ELR (cell line): Measurements from ENCODE around the gene RAB3D.
"Not testable (repeated sequence)": the region's sequence is repeated elsewhere in the genome, so short reads cannot be mapped to it uniquely, and the experiment has no call there.

Experiments used
- DNase-seq: peaks from one replicate; pipeline ENCODE4 v3.0.0-alpha.2; 2015; ENCODE audit warnings: low read depth

RAB3D gene

DNA sequence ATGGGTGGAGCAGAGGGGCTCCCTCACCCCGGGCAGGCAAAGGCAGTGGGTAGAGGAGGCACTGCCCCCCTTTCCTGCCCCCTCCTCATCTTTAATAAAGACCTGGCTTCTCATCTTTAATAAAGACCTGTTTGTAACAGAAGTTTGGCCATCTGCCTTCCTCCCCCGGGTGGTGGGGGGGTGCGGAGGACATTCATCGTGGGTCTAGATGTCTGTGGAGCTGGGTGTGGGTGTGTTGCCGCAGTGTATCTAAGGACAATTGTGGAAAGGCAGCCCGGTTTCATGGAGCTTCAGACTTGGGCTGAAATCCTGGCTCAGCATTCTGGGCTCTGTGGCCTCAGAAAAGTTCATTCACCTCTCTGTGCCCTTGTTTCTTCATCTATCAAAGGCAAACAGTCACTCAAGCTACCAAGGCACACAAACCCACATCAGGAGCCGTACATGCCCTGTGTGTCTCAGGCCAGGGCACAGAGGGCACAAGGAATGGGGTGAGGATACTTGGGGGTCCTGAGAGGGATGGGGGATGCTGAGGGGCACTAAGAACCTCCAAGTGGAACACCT is 26.2 kb upstream of the RAB3D start:
- DNase-seq = no peak

DNA sequence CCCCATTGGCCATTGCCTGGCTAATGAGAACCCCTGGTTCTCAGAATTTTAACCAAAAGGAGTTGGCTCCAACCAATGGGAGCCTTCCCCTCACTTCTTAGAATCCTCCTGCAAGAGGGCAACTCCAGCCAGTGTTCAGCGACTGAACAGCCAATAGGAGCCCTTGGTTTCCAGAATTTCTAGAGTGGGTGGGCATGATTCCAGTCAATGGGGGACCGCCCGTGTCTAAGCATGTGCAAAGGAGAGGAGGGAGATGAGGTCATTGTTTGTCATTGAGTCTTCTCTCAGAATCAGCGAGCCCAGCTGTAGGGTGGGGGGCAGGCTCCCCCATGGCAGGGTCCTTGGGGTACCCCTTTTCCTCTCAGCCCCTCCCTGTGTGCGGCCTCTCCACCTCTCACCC is 25.5 kb upstream of the RAB3D start:
- DNase-seq = no peak

DNA sequence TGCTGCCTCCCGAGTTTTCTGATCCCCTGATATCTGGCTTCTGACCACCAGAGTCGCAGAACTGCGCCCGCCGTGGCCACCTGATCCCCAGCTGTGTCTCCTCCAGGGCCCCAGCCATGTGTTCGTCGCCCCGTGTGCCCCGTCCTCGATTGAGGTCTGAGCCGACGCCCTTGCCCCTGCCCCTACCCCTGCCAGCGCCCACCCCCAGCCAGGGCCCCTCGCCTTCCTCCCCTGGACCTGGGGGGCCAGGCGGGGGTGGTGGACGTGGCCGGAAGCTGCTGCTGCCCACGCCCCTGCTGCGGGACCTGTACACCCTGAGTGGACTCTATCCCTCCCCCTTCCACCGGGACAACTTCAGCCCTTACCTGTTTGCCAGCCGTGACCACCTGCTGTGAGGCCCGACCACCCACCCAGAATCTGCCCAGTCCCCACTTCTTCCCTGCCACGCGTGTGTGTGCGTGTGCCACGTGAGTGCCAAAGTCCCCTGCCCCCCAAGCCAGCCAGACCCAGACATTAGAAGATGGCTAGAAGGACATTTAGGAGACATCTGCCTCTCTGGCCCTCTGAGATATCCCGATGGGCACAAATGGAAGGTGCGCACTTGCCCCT is 24.9 kb upstream of the RAB3D start:
- DNase-seq = no peak

DNA sequence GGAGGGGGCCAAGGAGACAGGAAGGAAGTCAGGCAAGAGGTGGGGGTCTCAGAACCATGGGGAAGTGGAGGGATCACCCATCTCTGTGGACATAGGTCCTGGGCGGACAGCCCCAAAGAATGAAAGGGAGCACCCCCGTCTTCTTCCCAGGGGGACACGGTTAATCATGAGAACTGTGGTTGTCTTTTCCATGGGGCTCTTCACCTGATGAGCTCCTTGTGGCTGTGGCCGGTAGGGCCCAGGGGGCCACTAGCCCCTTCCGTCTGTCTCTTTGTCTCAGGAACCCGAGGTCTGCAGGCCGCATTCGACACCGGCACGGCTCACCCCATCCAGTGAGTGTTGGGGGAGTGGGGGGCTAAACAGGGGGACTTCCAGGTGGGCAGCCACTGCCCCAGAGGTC is 24.4 kb upstream of the RAB3D start:
- DNase-seq = no peak

DNA sequence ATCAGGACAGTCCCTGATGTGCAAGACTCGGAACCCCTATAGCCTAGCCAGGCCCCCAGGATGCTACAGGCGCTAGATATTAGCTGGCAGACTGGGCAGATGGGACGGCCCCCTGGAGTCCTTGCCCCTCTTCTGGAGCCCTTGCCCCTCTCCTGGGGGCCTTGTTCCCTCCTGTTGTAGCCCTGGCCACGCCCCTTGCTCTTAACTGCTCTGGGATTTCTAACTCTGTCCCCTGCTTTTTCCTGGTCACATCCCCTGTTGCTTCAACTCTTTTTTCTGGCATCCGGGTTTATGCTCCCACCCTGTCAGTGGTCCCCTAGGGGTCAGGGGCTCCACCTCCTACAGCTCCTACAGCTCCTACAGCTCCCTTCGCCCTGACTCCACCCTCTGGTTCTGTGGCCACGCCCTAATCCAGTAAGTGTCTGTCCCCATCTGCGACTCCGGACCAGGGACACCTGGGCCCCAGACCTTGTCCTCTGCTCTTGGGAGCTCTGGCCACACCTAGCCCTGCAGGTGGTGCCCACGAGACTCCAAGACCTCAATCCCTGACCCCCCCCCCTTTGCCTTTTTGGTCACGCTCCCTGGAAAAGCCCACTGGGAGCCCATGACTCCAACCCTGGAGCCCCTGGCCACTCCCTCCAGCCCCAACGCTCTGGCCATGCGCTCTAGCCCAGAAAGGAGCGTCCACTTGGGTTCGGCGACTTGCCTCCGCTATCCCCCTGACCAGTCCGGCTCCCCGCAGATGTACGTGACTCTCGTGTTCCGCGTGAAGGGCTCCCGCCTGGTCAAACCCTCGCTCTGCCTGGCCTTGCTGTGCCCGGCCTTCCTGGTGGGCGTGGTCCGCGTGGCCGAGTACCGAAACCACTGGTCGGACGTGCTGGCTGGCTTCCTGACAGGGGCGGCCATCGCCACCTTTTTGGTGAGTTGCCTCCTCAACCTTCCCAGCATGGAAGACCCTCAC is 22.6 kb upstream of the RAB3D start:
- no peak for DNase-seq

DNA sequence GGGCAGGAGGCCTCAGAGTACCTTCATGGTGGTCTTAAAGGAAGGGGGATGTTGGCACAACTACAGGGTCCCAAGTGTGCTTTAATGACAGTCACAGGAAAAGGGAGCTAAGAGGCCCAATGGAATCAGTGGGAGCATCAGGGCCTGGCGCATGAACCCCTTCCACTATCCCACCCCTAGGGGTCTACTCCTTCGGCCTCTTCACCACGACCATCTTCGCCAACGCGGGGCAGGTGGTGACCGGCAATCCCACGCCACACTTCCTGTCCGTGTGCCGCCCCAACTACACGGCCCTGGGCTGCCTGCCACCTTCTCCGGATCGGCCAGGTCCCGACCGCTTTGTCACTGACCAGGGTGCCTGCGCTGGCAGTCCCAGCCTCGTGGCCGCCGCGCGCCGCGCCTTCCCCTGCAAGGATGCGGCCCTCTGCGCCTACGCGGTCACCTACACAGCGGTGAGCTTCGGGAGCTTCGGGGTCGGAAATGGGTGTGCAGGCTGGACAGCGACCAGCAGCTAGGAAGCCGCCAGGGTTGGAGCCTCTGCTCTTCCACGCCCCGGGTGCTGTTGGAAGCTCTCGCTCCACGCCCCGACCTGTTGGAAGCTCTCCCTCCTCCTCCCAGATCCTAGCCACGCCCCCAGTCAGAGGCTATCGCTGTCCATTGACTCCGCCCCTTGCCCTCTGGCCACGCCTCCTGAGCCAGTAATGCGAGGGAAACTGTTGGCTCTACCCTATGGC is 21.7 kb upstream of the RAB3D start:
- DNase-seq = no peak

DNA sequence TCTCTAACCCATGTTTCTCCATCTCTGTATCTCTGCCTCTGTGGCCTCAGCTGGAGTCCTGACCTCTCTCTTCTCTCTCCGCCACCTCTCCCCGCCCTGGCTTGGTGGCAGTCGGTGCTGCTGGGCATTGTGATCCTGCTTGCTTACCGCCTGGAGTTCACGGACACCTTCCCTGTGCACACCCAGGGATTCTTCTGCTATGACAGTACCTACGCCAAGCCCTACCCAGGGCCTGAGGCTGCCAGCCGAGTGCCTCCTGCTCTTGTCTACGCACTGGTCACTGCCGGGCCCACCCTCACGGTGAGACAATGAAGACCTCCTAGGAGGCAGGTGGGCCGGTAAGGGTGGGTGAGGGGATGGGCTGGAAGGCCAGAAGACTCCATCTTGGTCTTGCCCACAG is 20.0 kb upstream of the RAB3D start:
- DNase-seq = no peak

DNA sequence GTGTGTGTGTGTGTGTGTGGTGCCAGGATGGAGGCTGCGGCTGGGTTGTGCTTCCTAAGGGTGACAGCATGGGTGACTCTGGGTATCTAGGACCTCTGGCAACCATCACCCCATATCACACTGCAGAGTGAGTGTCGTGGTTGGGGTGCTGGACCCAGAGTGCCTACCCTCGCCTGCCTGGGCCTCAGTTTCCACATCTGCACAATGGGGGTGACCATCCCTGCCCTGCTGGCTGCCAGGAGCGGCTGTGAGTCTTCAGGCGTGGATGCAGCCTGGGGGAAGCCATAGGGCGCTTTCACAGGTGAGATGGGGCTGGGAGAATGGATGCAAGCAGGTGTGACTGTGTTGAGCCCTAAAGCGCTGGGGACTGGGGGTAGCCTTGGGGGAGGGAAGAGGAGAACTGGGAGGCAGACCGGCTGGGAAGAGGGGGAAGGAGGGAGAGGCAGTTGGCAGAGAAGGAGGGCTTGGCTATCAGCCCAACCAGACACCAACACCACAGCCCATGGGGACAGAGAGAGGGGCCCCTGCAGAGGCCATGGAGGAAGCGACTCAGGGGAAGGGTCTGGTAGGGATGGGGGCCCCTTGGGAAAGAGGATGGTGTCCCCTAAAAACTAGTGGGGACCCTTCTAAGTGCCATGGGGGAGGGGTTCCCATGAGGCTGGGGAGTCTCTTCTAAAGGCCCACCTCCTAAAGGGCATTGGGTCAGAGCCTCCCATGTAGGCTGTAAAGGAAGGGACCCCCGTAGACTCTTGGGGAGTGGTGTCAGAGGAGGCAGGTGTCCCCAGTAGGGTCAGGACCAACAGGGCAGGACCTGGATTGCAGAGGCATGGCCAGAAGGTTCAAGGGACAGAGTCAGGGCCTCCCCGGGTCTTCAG is 17.5 kb upstream of the RAB3D start:
- no peak for DNase-seq

DNA sequence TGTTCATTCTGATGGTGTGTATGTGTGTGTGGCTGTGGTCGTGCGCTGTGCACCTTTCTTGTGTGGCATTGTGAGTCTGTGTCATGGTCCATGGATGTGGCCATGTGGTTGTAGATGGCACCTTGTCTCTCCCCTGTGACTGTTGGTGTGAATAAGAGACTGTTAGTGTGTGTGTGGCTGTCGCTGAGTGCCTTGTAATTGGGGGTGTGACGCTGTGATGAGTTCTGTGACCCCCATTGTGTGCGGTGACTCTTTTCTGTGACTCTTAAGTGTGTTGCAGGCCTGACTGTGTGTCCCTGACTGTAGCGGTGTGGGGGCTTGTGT is 16.6 kb upstream of the RAB3D start:
- DNase-seq = no peak

DNA sequence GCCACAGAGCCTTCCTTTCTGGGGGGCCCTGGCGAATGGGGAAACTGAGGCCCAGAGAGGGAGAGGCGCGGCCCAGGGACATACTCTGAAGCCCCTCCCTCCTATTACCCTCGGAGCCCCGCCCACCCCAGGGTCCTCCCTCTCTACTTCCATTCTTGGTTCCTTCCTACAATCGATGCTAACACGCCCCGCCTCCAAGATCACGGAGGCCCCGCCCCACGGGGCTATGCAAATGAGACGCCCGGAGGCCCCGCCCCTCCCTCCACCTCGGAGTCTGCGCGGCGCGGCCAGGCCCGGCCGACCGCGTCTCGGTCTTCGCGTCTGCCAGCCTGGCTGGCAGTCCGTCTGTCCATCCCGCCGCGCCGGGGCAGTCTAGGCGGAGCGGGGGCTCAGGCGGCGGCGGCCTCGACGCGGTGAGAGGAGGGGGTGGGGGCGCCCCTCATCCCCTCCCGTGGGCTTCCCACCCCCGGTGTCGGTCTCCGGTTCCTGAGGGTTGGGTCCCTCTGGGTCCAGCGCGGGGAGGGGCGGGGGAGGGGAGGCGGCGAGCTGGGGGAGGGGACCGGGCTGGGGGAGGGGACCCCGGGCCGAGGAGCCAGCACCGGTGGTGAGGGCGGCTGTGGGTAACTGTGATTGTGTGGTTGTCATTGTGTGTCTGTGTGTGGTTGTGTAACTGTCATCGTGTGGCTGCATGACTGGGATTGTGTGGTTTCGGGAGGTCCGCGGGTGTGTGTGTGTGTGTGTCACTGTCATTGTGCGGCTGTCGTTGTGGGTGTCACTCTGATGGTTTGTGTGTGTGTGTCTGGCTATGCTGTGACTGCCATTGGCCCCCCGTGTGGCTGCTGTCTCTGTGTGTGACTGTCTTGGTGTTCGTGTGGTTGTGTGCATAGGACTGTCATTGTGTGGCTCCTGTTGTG is 16.0 kb upstream of the RAB3D start, which contains the start of gene PLPPR2:
Gene PLPPR2 (plus strand): TSS at position 273 of the 914 bp plus-strand sequence. CDS start 2,242 bp downstream, outside the sequence.
- peak; percentile 92 for DNase-seq

DNA sequence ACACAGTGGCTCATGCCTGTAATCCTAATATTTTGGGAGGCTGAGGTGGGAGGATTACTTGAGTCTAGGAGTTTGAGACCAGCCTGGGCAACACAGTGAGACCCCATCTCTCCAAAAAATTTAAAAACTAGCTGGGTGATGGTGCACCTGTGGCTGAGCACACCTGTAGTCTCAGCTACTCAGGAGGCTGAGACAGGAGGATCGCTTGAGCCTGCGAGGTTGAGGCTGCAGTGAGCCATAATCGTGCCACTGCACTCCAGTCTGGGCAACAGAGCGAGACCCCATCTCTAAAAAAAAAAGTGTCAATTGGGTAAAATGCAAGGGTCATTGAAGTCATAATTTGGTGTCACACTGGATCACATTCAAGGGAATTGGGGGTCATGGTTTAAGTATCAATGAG is 14.6 kb upstream of the RAB3D start:
- DNase-seq = not testable (repeated sequence)

DNA sequence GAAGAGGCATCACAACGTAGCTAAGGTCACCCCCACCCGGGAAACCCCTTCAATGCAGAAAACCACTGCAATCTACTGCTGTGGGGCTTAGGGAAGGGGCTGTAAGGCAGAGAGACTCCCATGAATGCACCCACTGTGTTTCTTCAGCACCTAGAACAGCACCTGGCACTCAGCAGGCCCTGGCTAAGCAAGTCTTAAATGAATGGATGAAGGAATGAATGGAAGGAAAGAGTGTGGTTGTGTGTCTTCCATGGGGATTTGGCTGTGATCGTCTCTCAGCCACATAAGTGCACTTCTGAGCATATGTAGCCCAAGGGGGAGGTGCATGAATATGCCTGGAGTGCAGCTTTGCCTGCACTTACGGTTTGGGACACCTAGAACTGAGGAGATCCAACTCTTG is 9.7 kb upstream of the RAB3D start:
- no peak for DNase-seq

DNA sequence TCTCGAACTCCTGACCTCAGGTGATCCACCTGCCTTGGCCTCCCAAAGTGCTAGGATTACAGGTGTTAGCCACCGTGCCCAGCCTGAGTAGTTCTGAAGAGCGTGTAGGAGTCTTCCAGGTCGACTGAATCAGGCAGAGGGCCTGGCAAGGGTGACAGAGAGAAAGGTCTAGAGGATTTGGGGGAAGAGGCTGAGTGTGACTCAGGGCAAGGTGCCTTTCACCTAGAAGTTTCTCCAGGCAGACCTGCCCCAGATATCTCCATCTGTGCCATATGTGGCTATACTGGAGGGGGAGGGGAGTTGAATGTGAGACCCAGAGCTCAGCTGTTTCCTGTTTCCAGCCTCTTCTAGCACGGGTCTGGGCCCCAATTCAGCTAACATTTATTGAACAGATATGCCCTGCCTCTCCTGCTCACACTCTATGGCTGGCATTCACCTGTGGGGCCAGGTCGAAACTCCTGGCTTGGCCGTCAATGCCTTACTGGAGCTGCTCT is 8.1 kb upstream of the RAB3D start:
- no peak for DNase-seq

DNA sequence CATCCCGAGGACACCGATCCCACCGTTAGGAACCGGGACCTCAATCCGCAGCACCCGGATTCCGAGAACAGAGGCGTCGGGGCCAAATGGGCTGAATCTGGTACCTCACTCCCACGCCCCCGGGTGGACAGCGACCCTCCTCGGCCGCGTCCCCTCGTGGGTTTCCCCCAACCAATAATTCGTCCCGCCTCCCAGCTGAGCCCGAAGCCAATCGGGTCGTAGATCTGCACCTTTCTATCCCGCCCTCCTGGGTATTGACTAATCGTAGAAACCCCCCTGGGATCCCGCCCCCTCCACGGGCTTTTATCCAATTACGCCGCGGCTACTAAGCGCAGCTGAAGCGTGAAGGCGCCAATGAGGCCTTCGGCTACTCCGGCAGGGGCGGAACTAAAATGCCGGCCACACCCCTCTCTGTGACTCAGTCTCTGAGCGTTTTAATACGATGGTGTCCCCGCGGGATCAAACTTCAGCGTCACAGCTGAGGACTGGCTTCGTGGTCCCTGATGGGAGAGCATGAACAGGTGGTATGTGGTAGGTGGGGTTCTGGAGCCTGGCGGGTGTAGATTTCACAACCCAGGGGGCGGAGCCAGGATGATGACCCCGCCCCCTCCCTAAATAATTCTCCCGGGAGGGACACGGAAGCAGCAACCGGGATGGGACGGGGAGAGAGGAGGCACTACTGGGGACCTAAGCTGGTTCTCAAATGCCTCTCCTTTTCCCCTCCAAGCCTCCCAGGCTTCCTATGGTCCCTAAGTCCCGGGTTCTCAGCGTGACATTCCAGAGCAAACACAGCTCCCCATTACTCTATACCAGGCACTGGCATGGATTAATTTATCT is 6.9 kb upstream of the RAB3D start, which contains the start of the genes CCDC159 and TMEM205:
Gene CCDC159 (plus strand): TSS at position 416 of the 837 bp plus-strand sequence. CDS start 88 bp downstream, at position 504.
Gene TMEM205 (minus strand): TSS at position 165 of the 837 bp plus-strand sequence. CDS start 649 bp downstream, outside the sequence.
- peak; percentile 100 for DNase-seq

DNA sequence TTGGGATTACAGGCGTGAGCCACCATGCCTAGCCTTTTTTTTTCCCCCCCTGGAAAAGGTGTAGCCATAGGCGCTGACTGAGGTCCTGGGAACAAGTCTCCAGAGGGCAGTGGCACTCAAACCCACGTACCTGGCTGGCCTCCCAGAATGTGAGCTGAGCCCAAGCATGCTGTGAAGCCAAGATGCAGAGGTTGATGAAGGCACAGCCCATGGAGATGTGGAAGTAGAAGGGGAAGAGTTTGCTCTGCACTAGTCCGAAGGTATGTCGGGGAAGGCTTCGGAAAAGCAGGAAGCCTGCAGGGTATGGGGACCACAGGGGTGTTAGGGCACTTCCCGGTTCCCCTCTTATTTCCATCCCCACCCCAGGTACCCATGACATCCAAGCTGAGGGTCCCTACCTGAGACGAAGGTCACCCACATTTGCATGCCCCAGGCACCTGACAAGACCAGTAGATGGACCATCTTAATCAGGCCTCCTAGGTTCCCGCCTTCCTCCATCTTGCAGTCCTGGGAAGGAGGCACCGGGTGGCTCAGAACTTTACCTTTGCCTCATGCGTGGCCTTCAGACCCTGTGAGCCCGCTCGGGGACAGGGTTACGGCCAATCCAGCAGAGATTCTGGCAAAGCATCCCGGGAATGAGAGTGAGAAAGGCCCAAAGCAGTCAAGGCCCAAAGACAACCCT is 5.8 kb upstream of the RAB3D start:
- peak; percentile 30 for DNase-seq

DNA sequence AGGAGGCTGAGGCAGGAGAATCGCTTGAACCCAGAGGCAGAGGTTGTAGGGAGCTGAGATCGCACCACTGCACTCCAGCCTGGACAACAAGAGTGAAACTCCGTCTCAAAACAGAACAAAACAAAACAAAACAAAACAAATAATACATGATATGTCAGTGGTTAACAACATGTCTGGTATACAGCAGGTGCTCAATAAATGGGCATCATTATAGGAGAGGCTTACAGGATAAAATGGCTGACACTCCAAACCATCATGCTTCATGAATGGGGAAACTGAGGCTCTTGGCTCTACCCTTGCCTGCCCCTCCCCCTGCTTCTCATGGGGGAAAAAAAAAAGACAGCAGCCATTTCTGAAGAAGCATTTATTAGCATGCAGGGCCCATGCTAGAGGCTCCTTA is 3.0 kb upstream of the RAB3D start:
- DNase-seq = no peak

DNA sequence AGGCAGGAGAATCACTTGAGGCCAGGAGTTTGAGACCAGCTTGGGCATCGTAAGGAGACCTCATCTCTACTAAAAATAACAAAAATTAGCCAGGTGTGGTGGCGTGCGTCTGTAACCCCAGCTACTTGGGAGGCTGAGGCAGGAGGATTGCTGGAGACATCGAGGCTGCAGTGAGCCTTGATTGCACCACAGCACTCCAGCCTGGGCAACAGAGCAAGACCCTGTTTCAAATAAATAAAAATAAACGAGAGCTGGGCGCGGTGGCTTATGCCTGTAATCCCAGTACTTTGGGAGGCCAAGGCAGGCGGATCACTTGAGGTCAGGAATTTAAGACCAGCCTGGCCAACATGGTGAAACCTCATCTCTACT is 626 bp upstream of the RAB3D start:
- DNase-seq = not testable (repeated sequence)

DNA sequence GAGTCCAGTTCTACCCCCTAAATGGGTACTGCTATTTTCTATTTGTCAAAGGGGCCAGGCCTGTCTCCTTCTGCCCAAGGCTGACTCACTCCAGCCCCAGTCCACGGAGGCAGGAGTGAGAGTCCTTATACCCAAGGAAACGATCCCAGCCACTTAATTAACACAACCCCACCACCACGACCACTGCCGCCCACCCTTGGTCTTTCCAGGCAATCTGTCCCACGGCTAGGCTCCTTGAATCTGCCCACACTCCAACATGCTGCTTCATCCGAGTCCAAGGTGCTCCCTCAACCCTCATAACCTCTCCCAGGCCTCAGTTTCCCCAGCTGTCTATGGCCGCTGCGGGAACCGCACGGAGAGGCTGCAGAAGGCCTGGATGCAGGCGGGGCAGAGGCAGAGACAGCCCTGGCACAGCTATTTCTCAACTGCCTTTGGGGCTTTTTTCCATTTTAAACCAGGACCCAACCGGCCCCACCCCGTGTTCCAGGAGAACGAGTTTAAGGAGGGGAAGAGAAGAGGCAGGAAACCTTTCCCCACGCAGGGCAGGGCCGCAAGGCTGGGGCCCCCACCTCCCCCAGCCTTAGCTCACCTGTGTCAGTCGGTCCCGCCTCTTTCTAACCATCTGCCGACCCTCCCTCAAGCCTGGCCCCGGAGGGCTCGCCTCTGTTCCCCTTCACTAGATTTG is 746 bp downstream of the RAB3D start:
- DNase-seq = no peak
